Skin epidermis (tissue), 12 donors: ENCODE measurements around the gene IKZF4.
"Not testable (repeated sequence)": the region's sequence is repeated elsewhere in the genome, so short reads cannot be mapped to it uniquely, and the experiment has no call there.

Experiments
- H3K27ac ChIP-seq, 21 experiments: fragments of 200-600 bp; sonication (generic) in 11 of 21; one replicate each; pipeline ENCODE4 v1.5.0; 2020; ENCODE audit warnings: mild to moderate bottlenecking in 3 of 21, inconsistent platforms in 2 of 21, moderate library complexity in 2 of 21
- H3K4me3 ChIP-seq, 7 experiments: fragments of 200-600 bp; sonication (generic) in 2 of 7; one replicate each; pipeline ENCODE4 v1.5.0; 2020; ENCODE audit warnings: inconsistent platforms in 2 of 7, mild to moderate bottlenecking in 2 of 7, moderate library complexity in 1 of 7

Gene IKZF4

DNA sequence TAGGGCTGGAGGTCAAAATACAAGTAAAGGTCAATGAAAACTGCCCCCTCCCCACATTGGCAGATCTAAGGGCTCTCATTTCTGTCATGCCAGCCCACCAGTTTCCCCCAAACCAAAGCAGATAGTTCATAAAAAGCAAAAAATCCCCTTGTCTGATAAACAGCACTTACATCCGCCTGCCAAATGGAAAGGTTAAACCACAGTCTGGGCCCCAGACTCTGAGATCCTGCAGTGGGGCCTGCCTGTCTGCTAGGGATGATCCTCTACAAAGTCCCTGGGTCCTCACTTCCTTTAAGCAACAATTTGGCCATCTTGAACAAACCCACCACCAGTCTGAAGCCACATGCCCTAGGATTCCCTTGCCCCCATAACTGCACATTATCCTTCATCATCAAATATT is 11.1 kb downstream of the IKZF4 start:
- Histone ChIP-seq H3K27ac (peak overlapping the region in 3 of 21 experiments; percentile 1 to 71 (median 61)), H3K4me3 (no peak overlapping the region)

GRCh38 chr12:56034586-56035332 is 13.9 kb downstream of the IKZF4 start:
- peak overlapping the region in 5 of 21 experiments; percentile 18 to 71 (median 58) for H3K27ac ChIP-seq
- no peak overlapping the region for H3K4me3 ChIP-seq

DNA sequence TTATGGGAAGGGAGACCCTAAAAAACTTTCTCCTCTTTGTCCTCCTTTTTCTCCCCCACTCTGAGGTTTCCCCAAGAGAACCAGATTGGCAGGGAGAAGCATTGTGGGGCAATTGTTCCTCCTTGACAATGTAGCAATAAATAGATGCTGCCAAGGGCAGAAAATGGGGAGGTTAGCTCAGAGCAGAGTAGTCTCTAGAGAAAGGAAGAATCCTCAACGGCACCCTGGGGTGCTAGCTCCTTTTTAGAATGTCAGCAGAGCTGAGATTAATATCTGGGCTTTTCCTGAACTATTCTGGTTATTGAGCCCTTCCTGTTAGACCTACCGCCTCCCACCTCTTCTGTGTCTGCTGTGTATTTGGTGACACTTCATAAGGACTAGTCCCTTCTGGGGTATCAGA is 16.3 kb downstream of the IKZF4 start:
- Histone ChIP-seq H3K4me3 (no peak overlapping the region), H3K27ac (peak overlapping the region in 4 of 21 experiments; percentile 9 to 76 (median 28))

- peak overlapping the region in 2 of 21 experiments; percentile 39 to 76 for H3K27ac ChIP-seq
- H3K4me3 ChIP-seq, result no peak overlapping the region
Measured at GRCh38 chr12:56038022-56038655, 17.3 kb downstream of the IKZF4 start.

GRCh38 chr12:56040151-56040550 is 19.3 kb downstream of the IKZF4 start:
- Histone ChIP-seq H3K27ac (no peak overlapping the region), H3K4me3 (no peak overlapping the region)

DNA sequence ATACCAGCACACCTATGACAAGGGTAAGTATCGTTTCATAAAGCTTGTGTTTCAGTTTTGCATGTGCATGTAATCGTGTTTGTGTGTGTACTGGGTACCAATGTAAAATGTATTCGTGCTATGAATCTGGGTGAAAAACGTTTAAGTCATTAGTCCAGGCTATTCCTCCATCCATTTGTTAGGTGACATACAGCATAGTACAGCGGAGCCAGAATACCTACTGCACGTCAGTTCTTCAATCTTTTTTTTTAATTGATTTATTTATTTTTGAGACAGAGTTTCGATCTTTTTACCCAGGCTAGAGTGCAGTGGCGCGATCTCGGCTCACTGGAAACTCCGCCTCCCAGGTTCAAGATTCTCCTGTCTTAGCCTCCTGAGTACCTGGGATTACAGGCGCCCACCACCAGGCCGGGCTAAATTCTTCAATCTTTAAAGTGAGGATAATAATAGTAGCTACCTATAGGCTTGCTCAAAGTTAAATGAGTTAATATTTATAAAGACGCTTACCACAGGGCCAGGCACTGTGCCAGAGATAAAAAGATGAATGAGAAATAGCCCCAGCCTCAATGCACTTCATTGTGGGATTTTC is 20.2 kb downstream of the IKZF4 start:
- peak overlapping the region; percentile 56 to 92 (median 79) for H3K4me3 ChIP-seq

GRCh38 chr12:56041552-56042429 is 20.9 kb downstream of the IKZF4 start, which contains the start of gene RPS26:
Gene RPS26, plus strand, starts transcription at chr12:56041918. Its CDS starts 249 bp downstream, at chr12:56042167.
- Histone ChIP-seq H3K4me3 (peak within 1 kb of the TSS; percentile 56 to 92 (median 79)), H3K27ac (peak within 1 kb of the TSS; percentile 84 to 99 (median 96))

More for the DNA sequence above, 20.2 kb downstream of the IKZF4 start:
- H3K27ac ChIP-seq, result peak overlapping the region in 20 of 21 experiments; percentile 90 to 99 (median 97)

DNA sequence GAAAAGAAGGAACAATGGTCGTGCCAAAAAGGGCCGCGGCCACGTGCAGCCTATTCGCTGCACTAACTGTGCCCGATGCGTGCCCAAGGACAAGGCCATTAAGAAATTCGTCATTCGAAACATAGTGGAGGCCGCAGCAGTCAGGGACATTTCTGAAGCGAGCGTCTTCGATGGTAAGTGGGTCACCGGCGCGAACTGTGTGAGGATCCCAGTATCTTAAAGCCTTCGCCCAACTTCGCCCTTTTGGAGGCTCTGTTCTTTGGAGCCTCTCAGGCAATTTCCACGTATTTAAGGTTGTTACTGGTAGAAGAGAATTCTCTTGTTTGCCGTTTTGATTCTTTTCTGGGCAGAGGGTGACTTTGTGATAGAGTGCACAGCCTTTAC is 21.6 kb downstream of the IKZF4 start:
- H3K27ac ChIP-seq, result peak overlapping the region; percentile 84 to 99 (median 96)

GRCh38 chr12:56042843-56043242 is 22.0 kb downstream of the IKZF4 start:
- peak overlapping the region; percentile 56 to 92 (median 79) for H3K4me3 ChIP-seq
- peak overlapping the region in 17 of 21 experiments; percentile 91 to 99 (median 98) for H3K27ac ChIP-seq

More for the DNA sequence above, 21.6 kb downstream of the IKZF4 start:
- peak overlapping the region; percentile 56 to 92 (median 79) for H3K4me3 ChIP-seq

DNA sequence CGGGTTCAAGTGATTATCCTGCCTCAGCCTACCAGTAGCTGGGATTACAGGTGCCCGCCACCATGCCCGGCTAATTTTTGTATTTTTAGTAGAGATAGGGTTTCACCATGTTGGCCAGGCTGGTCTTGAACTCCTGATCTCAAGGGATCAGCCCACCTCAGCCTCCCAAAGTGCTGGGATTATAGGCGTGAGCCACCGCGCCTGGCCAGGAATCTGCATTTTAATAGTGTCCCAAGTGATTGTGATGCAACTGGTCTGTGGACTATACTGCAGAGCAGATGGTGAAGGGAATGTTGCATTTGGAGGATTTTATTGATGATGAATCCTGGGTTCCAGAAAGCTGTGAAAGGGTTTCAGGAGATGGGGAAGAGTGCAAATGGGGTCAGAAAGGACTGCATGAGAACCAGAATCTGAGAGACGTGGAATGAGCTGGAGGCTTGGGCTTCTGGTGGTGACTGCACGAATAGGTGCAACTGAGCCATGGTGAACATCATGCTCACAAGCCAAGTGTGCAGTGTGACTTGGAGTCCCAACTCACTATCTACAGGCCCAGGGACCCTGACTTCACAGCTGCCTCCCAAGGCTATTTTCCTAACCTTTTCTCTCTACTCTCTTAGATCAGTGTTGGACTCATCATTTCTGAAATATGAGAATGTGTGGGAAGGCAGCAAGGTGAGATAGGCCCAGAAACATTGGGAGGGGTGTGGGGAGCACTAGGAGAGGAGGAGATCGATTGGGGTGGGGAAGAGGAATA is 25.4 kb downstream of the IKZF4 start:
- H3K27ac ChIP-seq, result peak overlapping the region in 1 of 21 experiments; percentile 3

DNA sequence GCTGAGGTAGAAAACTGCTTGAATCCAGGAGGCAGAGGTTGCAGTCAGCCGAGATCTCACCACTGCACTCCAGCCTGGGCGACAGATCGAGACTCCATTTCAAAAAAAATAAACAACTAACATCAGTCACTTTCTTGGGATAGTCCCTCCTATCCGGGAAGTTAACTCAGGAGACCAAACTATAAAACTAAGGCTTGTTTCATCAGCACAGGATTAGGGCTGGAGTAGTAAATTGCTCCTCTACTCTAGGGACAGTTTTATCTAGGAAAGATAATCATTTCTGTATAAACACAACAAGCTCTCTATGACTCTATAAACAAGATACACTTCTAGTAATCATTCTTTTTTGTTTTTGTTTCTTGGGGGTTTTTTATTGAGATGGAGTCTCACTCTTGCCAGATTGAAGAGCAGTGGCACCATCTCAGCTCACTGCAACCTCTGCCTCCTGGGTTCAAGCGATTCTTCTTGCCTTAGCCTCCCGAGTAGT is 32.6 kb downstream of the IKZF4 start:
- H3K27ac ChIP-seq, result no peak overlapping the region
- no peak overlapping the region for H3K4me3 ChIP-seq

More for the DNA sequence above, 25.4 kb downstream of the IKZF4 start:
- H3K4me3 ChIP-seq, result no peak overlapping the region

DNA sequence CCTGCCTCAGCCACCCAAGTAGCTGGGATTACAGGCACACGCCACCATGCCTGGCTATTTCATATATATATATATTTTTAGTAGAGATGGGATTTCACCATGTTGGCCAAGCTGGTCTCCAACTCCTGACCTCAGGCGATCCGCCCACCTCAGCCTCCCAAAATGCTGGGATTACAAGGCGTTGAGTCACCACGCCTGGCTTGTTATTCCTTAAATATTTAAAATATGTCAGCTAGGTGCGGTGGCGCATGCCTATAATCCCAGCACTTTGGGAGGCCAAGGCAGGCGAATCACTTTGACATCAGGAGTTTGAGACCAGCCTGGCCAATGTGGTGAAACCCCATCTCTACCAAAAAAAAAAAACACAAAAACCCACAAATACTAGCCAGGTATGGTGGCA is 39.1 kb downstream of the IKZF4 start:
- H3K4me3 ChIP-seq, H3K27ac ChIP-seq: not testable (repeated sequence)

- Histone ChIP-seq H3K4me3 (no peak overlapping the region), H3K27ac (no peak overlapping the region)
Measured at GRCh38 chr12:56061982-56062381, 41.1 kb downstream of the IKZF4 start.

- Histone ChIP-seq H3K27ac (no peak overlapping the region), H3K4me3 (no peak overlapping the region)
Measured at GRCh38 chr12:56062996-56063395, 42.2 kb downstream of the IKZF4 start.

- H3K27ac ChIP-seq, result no peak overlapping the region
- no peak overlapping the region for H3K4me3 ChIP-seq
Measured at GRCh38 chr12:56071648-56072047, 50.8 kb downstream of the IKZF4 start.

- Histone ChIP-seq H3K4me3 (no peak overlapping the region), H3K27ac (no peak overlapping the region)
Measured at GRCh38 chr12:56074396-56074795, 53.6 kb downstream of the IKZF4 start.

DNA sequence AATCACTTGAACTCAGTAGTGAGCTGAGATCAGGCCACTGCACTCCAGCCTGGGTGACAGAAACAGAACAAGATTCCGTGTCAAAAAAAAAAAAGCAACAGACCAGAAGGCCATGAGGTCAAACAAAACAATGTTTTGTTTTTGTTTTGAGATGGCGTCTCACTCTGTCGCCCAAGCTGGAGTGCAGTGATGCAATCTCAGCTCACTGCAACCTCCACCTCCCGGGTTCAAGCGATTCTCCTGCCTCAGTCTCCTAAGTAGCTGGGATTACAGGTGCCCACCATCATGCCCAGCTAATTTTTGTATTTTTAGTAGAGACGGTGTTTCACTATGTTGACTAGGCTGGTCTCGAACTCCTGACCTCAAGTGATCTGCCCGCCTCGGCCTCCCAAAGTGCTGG is 57.1 kb downstream of the IKZF4 start:
- not testable (repeated sequence) for H3K4me3 ChIP-seq, H3K27ac ChIP-seq

- Histone ChIP-seq H3K27ac (peak overlapping the region in 13 of 21 experiments; percentile 73 to 93 (median 87)), H3K4me3 (peak overlapping the region in 1 of 7 experiments; percentile 77)
Measured at GRCh38 chr12:56078427-56078826, 57.6 kb downstream of the IKZF4 start.
